Mammary epithelial cell (primary cell): ENCODE measurements around the gene NSUN4.
"Not testable (repeated sequence)": the region's sequence is repeated elsewhere in the genome, so short reads cannot be mapped to it uniquely, and the experiment has no call there.

Experiments
- CTCF ChIP-seq, 2 donors: IDR thresholded peaks in 1 of 2; conservative IDR thresholded peaks in 1 of 2; 2 replicates each; pipeline ENCODE4 v1.5.1; 2011 to 2012; ENCODE audit warnings: inconsistent platforms in 2 of 2, low read length in 2 of 2, mild to moderate bottlenecking in 2 of 2, control low read depth in 1 of 2, low read depth in 1 of 2; ENCODE audit not compliant: insufficient read depth in 1 of 2; ENCODE audit errors: extremely low read depth in 1 of 2
- EZH2 ChIP-seq: IDR thresholded peaks from 2 replicates; pipeline ENCODE4 v1.6.1; 2012; ENCODE audit warnings: low read length, inconsistent platforms, borderline replicate concordance

GRCh38 chr1:46330381-46330780 is 10.2 kb upstream of the NSUN4 start:
- not testable (repeated sequence) for TF ChIP-seq CTCF (conservative IDR thresholded peaks at IDR 0.05 in 1 of 2, IDR thresholded peaks at IDR 0.05 in 1 of 2; ENCODE audit: extremely low read depth in 1 of 2, insufficient read depth in 1 of 2, low read depth in 1 of 2, low read length in 2 of 2); EZH2
